Mucosa of descending colon (tissue), 3 donors: Measurements from ENCODE around the gene RNF123. TPM values are rescaled to one million over a fixed set of nuclear protein-coding genes. Genes with fewer than 3 reads are reported as not detected.

Experiments used
- ATAC-seq: fragments of 200-7000 bp; cut with Tn5 transposase; one replicate; pipeline ENCODE4 v1.9.1; 2020; ENCODE audit warnings: mild to moderate bottlenecking, moderate library complexity
- DNase-seq, 3 donors: peaks; one replicate each; pipeline ENCODE4 v3.0.0-alpha.2; 2020
- H3K36me3 ChIP-seq: fragments of 200-600 bp; one replicate; pipeline ENCODE4 v1.8.0; 2021; ENCODE audit warnings: low read depth, mild to moderate bottlenecking
- H3K4me1 ChIP-seq: fragments of 200-600 bp; one replicate; pipeline ENCODE4 v1.8.0; 2021; ENCODE audit warnings: low read depth, mild to moderate bottlenecking
- H3K4me3 ChIP-seq: fragments of 200-600 bp; one replicate; pipeline ENCODE4 v1.8.0; 2021; ENCODE audit warnings: mild to moderate bottlenecking
- H3K9me3 ChIP-seq: fragments of 200-600 bp; one replicate; pipeline ENCODE4 v1.8.0; 2021; ENCODE audit warnings: mild to moderate bottlenecking
- CTCF ChIP-seq: fragments of 200-600 bp; IDR thresholded peaks from one replicate; pipeline ENCODE4 v1.8.0; 2022; ENCODE audit warnings: antibody characterized with exemption, mild to moderate bottlenecking
- intact Hi-C, 2 donors: fragments of 100-400 bp; cut with DNase I in 1 of 2; cut with micrococcal nuclease in 1 of 2; formaldehyde crosslinking; loops; one replicate each; pipeline versions ENCODE4 v1.11.0 to v1.11.1; 2022; cut with DNase I, micrococcal nuclease
- total RNA-seq, 3 donors: library from RNA; stranded (reverse); fragmentation: NEBNext Ultra II Directional in 2 of 3; extraction: Animal tissue kit (Norgen Biotek cat#: 25700) in 2 of 3; gene quantifications; one replicate each; pipeline versions ENCODE4 v1.2.1 to v1.2.4, GENCODE V29; 2021 to 2023
- donor health status: DM: no; HTN: no; CAD: no; lungs with moderate emphysema.
- donor health status: DM: no; HTN: no; CAD: no.
- donor health status: DM: no; HTN: yes; CAD: no.

Gene RNF123
- total RNA-seq, 3 donors from 2014 or later: 45.5 to 58.1 (median 51.0) TPM

DNA sequence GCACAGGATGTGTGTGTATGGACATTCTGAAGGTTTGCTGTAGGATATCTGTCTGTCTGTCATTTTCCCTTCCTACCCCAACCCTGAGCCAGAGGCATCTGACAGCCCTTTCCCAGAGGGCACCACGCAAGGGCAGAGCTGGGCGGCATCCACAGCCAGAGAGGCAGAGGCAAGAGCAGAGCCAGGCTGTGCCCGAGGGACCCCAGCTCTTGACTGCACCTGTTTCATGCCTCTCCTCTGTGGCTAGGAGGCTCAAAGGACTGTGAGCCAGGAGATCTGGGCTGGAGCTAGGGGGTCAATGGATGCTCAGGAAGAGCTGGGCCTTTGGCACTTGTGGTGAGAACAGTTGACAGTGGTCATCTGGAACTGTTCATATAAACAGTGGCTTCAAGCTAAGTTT lies 20.0 kb upstream of the RNF123 start:
- ATAC-seq (no peak), DNase-seq (no peak)
- intact Hi-C loops: loop anchor here in 1 of 2 donors (5.0 kb wide), 1 partner anchor 127 kb away; no protein-coding TSS in a partner anchor
- no peak for TF ChIP-seq CTCF
- H3K9me3 ChIP-seq: no peaks in the 10 kb centered on the region
- H3K4me3 ChIP-seq: no peak overlapping the region
- peaks cover 6% of the 10 kb centered on the region for H3K4me1 ChIP-seq
- H3K36me3 ChIP-seq: no peaks in the 10 kb centered on the region

GRCh38 chr3:49670940-49671290 lies 18.4 kb upstream of the RNF123 start:
- no peak for TF ChIP-seq CTCF

DNA sequence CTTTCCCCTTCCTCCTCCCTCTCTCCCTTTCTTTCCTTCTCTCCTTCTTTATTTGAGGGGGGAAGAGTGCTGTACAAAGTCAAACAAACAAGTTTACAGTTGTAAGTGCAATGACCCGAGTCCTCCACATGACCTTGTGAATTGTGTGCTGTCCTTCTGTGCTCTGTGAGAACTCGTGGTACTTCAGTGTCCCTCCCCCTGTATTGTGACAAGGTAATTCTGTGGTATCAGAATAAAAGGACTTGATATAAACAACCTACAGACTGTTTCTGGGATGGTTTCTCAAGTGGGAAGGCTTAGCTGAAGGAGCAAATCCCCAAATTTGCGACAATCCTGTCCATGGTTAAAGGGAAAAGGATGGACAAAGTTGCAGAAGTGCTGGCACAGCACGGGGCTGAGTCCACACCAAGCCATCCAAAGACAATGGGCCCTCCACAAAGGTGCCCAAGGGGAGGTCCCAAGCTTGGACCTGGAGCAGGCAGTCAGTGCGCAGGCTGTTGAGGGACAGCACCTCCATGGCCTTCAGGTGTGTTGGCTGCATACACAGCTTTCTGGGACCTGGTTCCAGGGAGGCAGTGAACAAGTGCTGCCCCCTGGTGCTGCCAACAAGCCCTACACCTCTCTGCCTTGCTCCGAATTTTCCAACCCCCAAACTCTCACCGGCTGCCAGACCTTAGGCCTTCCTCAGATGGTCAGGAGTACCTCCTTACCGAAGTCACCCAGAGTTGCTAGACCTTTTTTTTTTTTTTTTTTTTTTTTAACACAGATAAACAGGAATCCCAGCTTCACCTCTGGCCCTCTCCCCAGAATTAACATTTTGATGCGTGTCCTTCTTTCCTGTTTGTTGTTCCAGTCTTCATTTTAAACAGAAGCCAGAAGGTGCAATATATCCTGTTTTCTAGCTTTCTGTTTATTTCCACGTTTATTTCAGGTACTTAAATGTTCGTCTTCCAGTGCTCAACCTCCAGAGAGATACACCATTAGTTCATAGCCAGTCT lies 17.8 kb upstream of the RNF123 start:
- TF ChIP-seq CTCF: peak; percentile 55
- Histone ChIP-seq H3K36me3 (no peaks in the 10 kb centered on the region), H3K9me3 (no peaks in the 10 kb centered on the region), H3K4me3 (no peak overlapping the region), H3K4me1 (peaks cover 13% of the 10 kb centered on the region)
- DNase-seq: peak in 2 of 3 donors; percentile 80 to 81
- peak; percentile 34 for ATAC-seq
- intact Hi-C loops: loop anchor here in 1 of 2 donors (5.0 kb wide), 1 partner anchor 129 kb away; no protein-coding TSS in a partner anchor

More at GRCh38 chr3:49670940-49671290, 18.4 kb upstream of the RNF123 start:
- no peak for ATAC-seq
- Histone ChIP-seq H3K9me3 (no peaks in the 10 kb centered on the region), H3K4me3 (no peak overlapping the region), H3K4me1 (peaks cover 13% of the 10 kb centered on the region), H3K36me3 (no peaks in the 10 kb centered on the region)
- no peak for DNase-seq
- intact Hi-C loops: loop anchor here in 1 of 2 donors (5.0 kb wide), 1 partner anchor 129 kb away; no protein-coding TSS in a partner anchor

DNA sequence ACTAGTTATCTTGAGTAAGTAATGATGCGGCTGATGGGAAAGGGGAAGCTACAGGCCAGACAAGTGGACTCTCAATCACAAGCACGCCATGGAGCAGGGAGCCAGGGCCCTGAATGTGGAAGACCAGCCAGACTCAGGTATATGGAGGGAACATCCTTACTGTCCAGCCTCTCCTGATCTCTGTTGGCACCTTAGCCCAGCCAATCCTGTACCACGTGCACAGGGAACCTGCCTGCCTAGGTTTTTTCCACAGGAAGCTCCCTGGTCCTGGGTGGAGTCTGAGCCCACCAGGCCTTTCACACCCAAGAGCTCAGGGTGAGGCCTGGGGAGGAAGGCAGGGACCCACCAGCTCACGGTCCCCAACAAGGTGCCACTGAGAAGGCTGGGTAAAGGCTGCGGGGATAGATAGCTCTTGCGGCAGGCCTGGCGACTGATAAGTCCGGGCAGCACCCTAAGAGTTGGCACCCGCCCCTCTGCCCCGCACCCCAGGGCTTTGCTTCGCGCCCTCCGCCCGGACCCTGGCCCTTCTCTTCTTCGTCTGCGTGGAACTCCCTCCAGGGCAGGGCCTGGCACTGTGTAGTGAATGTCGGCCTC lies 16.1 kb upstream of the RNF123 start:
- Histone ChIP-seq H3K9me3 (no peaks in the 10 kb centered on the region), H3K4me3 (peak overlapping the region; percentile 85), H3K4me1 (peaks cover 13% of the 10 kb centered on the region), H3K36me3 (no peaks in the 10 kb centered on the region)
- ATAC-seq (peak; percentile 0), DNase-seq (peak in 1 of 3 donors; percentile 26)
- TF ChIP-seq CTCF: no peak
- intact Hi-C loops: loop anchor here in 1 of 2 donors (5.0 kb wide), 1 partner anchor 131 kb away; no protein-coding TSS in a partner anchor

DNA sequence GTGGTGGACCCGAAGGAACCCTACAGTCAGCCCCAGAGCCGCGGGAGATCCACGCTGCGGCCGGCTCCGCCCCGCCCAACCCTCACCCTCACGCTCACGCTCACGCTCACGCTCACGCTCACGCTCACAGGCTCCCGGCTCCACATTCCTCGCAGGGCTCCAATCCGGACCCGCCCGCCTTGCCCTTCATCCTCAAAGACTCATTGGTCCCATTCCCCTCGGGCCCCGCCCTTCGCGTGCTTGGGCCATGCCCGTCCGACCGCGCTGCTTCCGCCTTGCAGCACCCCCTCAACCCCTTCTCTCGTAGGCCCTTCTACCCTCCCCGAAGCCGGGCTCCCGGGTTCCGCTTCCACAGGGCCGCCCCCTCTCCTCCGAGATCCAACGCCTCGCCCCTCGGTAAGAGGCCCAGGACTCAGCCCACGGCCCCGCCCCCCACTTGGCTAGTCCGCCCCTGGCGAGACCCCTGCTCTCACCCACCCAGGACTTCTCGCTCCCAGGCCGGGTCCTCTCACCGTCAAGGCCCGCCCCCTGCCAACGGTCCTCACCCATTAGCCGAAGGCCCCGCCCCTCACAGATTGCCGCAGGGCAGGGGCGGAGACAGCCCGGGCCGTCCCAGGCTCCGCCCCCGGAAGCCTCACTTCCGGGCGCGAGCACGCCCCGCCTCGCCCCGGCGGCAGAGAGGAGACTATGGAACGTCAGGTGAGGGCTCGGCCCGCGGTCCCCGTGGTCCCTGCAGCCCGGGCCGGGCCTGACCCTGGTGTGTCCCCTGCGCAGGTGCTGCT lies 15.5 kb upstream of the RNF123 start, which contains the start of gene APEH:
TSS of gene APEH (plus strand) at position 637 of the 782 bp plus-strand sequence. CDS start at position 688, 51 bp downstream.
- H3K4me1 ChIP-seq: peaks cover 13% of the 10 kb centered on the region
- H3K9me3 ChIP-seq: no peaks in the 10 kb centered on the region
- no peaks in the 10 kb centered on the region for H3K36me3 ChIP-seq
- peak; percentile 97 to 99 (median 98) for DNase-seq
- ATAC-seq: peak; percentile 93
- TF ChIP-seq CTCF: no peak
- peak within 1 kb of the TSS; percentile 85 for H3K4me3 ChIP-seq
- intact Hi-C loops: loop anchor here in 1 of 2 donors (5.0 kb wide), 1 partner anchor 132 kb away; no protein-coding TSS in a partner anchor
